Keratinocyte (primary cell): ENCODE data around the gene EYS. TPM values are rescaled to one million over a fixed set of nuclear protein-coding genes. Genes with fewer than 3 reads are reported as not detected.

Experiments
- DNase-seq: peaks from one replicate; pipeline ENCODE4 v3.0.0-alpha.2; 2011; ENCODE audit warnings: low read depth, missing footprints, low spot score
- FAIRE-seq: peaks from 2 replicates; lab custom pipeline; 2011; peaks lifted over from hg19 to GRCh38; lab: Jason Lieb, UNC
- H2AFZ ChIP-seq: 2 replicates; pipeline ENCODE4 v1.6.0; 2012; ENCODE audit warnings: low read length, control low read depth, inconsistent platforms; ENCODE audit not compliant: control insufficient read depth
- H3K27ac ChIP-seq: 2 replicates; pipeline ENCODE4 v1.5.1; 2011; ENCODE audit warnings: low read length; ENCODE audit not compliant: control insufficient read depth, insufficient read depth
- H3K27me3 ChIP-seq: 3 replicates; pipeline ENCODE4 v1.6.0; 2011; ENCODE audit warnings: low read length; ENCODE audit not compliant: control insufficient read depth, insufficient read depth; ENCODE audit errors: extremely low read depth
- H3K36me3 ChIP-seq, 2 experiments: 2 replicates in 1 of 2; 3 replicates in 1 of 2; pipeline ENCODE4 v1.5.1; 2011; ENCODE audit warnings: low read length in 2 of 2, mild to moderate bottlenecking in 1 of 2; ENCODE audit not compliant: control insufficient read depth in 2 of 2, insufficient read depth in 2 of 2; ENCODE audit errors: extremely low read depth in 1 of 2
- H3K4me1 ChIP-seq: 3 replicates; pipeline ENCODE4 v1.5.1; 2011; ENCODE audit warnings: low read length; ENCODE audit not compliant: control insufficient read depth, insufficient read depth; ENCODE audit errors: extremely low read depth
- H3K4me2 ChIP-seq: 3 replicates; pipeline ENCODE4 v1.6.0; 2011; ENCODE audit warnings: low read depth, low read length; ENCODE audit not compliant: control insufficient read depth, insufficient read depth; ENCODE audit errors: extremely low read depth
- H3K4me3 ChIP-seq, 3 experiments: fragments of 200-600 bp in 1 of 3; sonication (generic) in 1 of 3; 2 replicates in 2 of 3; 3 replicates in 1 of 3; pipeline ENCODE4 v1.5.1; 2011 to 2016; ENCODE audit warnings: low read length in 3 of 3, mild to moderate bottlenecking in 3 of 3, control low read depth in 2 of 3, inconsistent platforms in 1 of 3, low read depth in 1 of 3, mixed read lengths in 1 of 3, mixed run types in 1 of 3, moderate library complexity in 1 of 3; ENCODE audit not compliant: control insufficient read depth in 2 of 3, insufficient read depth in 2 of 3; ENCODE audit errors: extremely low read depth in 1 of 3
- H3K79me2 ChIP-seq: 2 replicates; pipeline ENCODE4 v1.6.0; 2012; ENCODE audit warnings: low read length; ENCODE audit not compliant: control insufficient read depth, insufficient read depth
- H3K9ac ChIP-seq: 3 replicates; pipeline ENCODE4 v1.6.0; 2011; ENCODE audit warnings: low read length; ENCODE audit not compliant: control insufficient read depth, insufficient read depth; ENCODE audit errors: extremely low read depth
- H3K9me1 ChIP-seq: 3 replicates; pipeline ENCODE4 v1.6.0; 2011; ENCODE audit warnings: low read length; ENCODE audit not compliant: control insufficient read depth, insufficient read depth; ENCODE audit errors: extremely low read depth
- H3K9me3 ChIP-seq: 2 replicates; pipeline ENCODE4 v1.5.1; 2012; ENCODE audit warnings: low read depth, low read length; ENCODE audit not compliant: control insufficient read depth
- H4K20me1 ChIP-seq: 3 replicates; pipeline ENCODE4 v1.6.0; 2011; ENCODE audit warnings: low read length; ENCODE audit not compliant: control insufficient read depth, insufficient read depth; ENCODE audit errors: extremely low read depth
- CTCF ChIP-seq, 3 experiments: IDR thresholded peaks in 1 of 3; conservative IDR thresholded peaks in 1 of 3; optimal IDR thresholded peaks in 1 of 3; 2 replicates in 2 of 3; 3 replicates in 1 of 3; pipeline versions ENCODE3 to v1.5.1; 2011; ENCODE audit warnings: low read length in 3 of 3, mild to moderate bottlenecking in 3 of 3, moderate library complexity in 2 of 3, control low read depth in 1 of 3, inconsistent platforms in 1 of 3; ENCODE audit not compliant: insufficient read depth in 2 of 3; ENCODE audit errors: extremely low read depth in 1 of 3
- EZH2 ChIP-seq: IDR thresholded peaks from one replicate; pipeline ENCODE4 v1.6.1; 2012; ENCODE audit warnings: inconsistent platforms, mild to moderate bottlenecking, low read length, moderate library complexity
- dilution Hi-C: fragments of 300-500 bp; cut with MboI; formaldehyde crosslinking; loops from one replicate; pipeline ENCODE4 v1.7.0; 2020; ENCODE audit warnings: low sequenced_read_pairs; ENCODE audit not compliant: extremely low pct_ligation_motif_present
- polyA plus RNA-seq, 5 experiments: library from polyadenylated mRNA; depleted of rRNA in 3 of 5; stranded (reverse) in 3 of 5; stranded (forward) in 1 of 5; unstranded in 1 of 5; fragments of >200 nt; gene quantifications; 1 replicate in 1 of 5; 2 replicates in 3 of 5; 3 replicates in 1 of 5; pipeline versions ENCODE4 v1.2.1 to v1.2.3, GENCODE V29; 2011 to 2012; ENCODE audit warnings: missing spikeins in 2 of 5, low read depth in 1 of 5, low replicate concordance in 1 of 5

Gene EYS
- polyA plus RNA-seq, 1 donor (not counting 4 experiments of a cell fraction or from before 2014, with no cell fraction given): 0.34 TPM

- Histone ChIP-seq H4K20me1 (no peaks in the 10 kb centered on the region), H3K36me3 (no peaks in the 10 kb centered on the region), H3K27me3 (no peaks in the 10 kb centered on the region), H3K9ac (no peak overlapping the region), H3K4me3 (no peak overlapping the region), H3K4me1 (no peaks in the 10 kb centered on the region), H3K4me2 (no peak overlapping the region), H3K9me3 (no peaks in the 10 kb centered on the region), H3K79me2 (no peaks in the 10 kb centered on the region), H3K27ac (no peak overlapping the region), H2AFZ (no peak overlapping the region), H3K9me1 (no peaks in the 10 kb centered on the region)
- DNase-seq: no peak
- dilution Hi-C loops: no loop called here
- FAIRE-seq: no peak
- no peak for TF ChIP-seq CTCF (optimal IDR thresholded peaks at IDR 0.05 in 1 of 3, IDR thresholded peaks at IDR 0.05 in 1 of 3, conservative IDR thresholded peaks at IDR 0.05 in 1 of 3; ENCODE audit: extremely low read depth in 1 of 3, insufficient read depth in 2 of 3, low read length in 3 of 3)
- no peak for TF ChIP-seq EZH2
Observed at GRCh38 chr6:64984948-64985347, 722.1 kb downstream of the EYS start.

- no peak overlapping the region for H3K9ac ChIP-seq
- no peaks in the 10 kb centered on the region for H3K36me3 ChIP-seq
- no peak for TF ChIP-seq CTCF (optimal IDR thresholded peaks at IDR 0.05 in 1 of 3, IDR thresholded peaks at IDR 0.05 in 1 of 3, conservative IDR thresholded peaks at IDR 0.05 in 1 of 3; ENCODE audit: extremely low read depth in 1 of 3, insufficient read depth in 2 of 3, low read length in 3 of 3)
- TF ChIP-seq EZH2: no peak
- H3K27ac ChIP-seq: no peak overlapping the region
- no peaks in the 10 kb centered on the region for H3K9me1 ChIP-seq
- dilution Hi-C loops: no loop called here
- no peak overlapping the region for H3K4me3 ChIP-seq
- no peaks in the 10 kb centered on the region for H4K20me1 ChIP-seq
- no peak for DNase-seq
- no peaks in the 10 kb centered on the region for H3K4me1 ChIP-seq
- H2AFZ ChIP-seq: no peak overlapping the region
- H3K4me2 ChIP-seq: no peak overlapping the region
- no peaks in the 10 kb centered on the region for H3K9me3 ChIP-seq
- H3K79me2 ChIP-seq: no peaks in the 10 kb centered on the region
- FAIRE-seq: no peak
- no peaks in the 10 kb centered on the region for H3K27me3 ChIP-seq
Observed at GRCh38 chr6:64983089-64983488, 723.9 kb downstream of the EYS start.
